ENCODE results near the gene SEC63. TPM values are rescaled to one million over a fixed set of nuclear protein-coding genes. Genes with fewer than 3 reads are reported as not detected.

Gene SEC63
- polyA plus RNA-seq, 1 of the 3 experiments (the other 2 are of a cell fraction): 13.2 TPM

- peaks cover 0 to 26% of the 10 kb centered on the region in 2 experiments; a peak in 3 of 4 replicates for H3K4me1 ChIP-seq (ENCODE audit: control insufficient read depth in 1 of 2, insufficient read depth in 2 of 2, low read depth in 1 of 2, low read length in 1 of 2)
- no peak overlapping the region for H3K4me3 ChIP-seq (ENCODE audit: low read depth in 2 of 2, low read length in 1 of 2)
- H3K36me3 ChIP-seq (replicated peaks in 1 of 2; ENCODE audit: control insufficient read depth in 1 of 2, insufficient read depth in 2 of 2, low read length in 1 of 2): no peaks in the 10 kb centered on the region
- CTCF ChIA-PET: interaction anchor here (1.0 to 4.1 kb wide), 3 partner anchors 28 to 107 kb away, joined by 3 to 24 read pairs (median 6); no protein-coding TSS in a partner anchor
- H4K20me1 ChIP-seq (ENCODE audit: insufficient read depth): no peaks in the 10 kb centered on the region
- peaks cover 8% of the 10 kb centered on the region; the same call in 1 of the 2 replicates for H3K27me3 ChIP-seq (ENCODE audit: insufficient read depth)
- H3K4me2 ChIP-seq: no peak overlapping the region
- H3K27ac ChIP-seq (ENCODE audit: low read depth in 2 of 2, low read length in 1 of 2): no peak overlapping the region
- no peaks in the 10 kb centered on the region for H3K79me2 ChIP-seq (ENCODE audit: insufficient read depth)
- no peak for DNase-seq
- TF ChIP-seq RXRA (IDR thresholded peaks at IDR 0.05; ENCODE audit: borderline replicate concordance, low read depth) (no peak), MXI1 (IDR thresholded peaks at IDR 0.05; ENCODE audit: low read depth, low read length) (0 out of 2 replicates have a peak, but pooled peaks have one; percentile 4), RCOR1 (IDR thresholded peaks at IDR 0.05; ENCODE audit: low read length) (no peak), JUND (IDR thresholded peaks at IDR 0.05) (no peak)
- H3K9ac ChIP-seq: no peak overlapping the region
- no peaks in the 10 kb centered on the region for H3F3A ChIP-seq (replicated peaks; ENCODE audit: insufficient read depth)
- WGBS (ENCODE audit: low lambda C conversion rate): 85% methylated on average over 2 of the region's 2 CpGs
- H2AFZ ChIP-seq (ENCODE audit: low read depth): no peak overlapping the region
- POLR2A ChIA-PET: no interaction called here
- no peaks in the 10 kb centered on the region for H3K9me3 ChIP-seq
- H3K9me2 ChIP-seq: no peaks in the 10 kb centered on the region
These were observed 138.8 kb downstream of the SEC63 start for GRCh38 chr6:107819217-107819616.

GRCh38 chr6:107818272-107818671 lies 139.7 kb downstream of the SEC63 start:
- Histone ChIP-seq H3K27me3 (ENCODE audit: insufficient read depth) (peaks cover 8% of the 10 kb centered on the region; the same call in 1 of the 2 replicates), H3K9me2 (no peaks in the 10 kb centered on the region), H3K79me2 (ENCODE audit: insufficient read depth) (no peaks in the 10 kb centered on the region), H3K4me3 (ENCODE audit: low read depth in 2 of 2, low read length in 1 of 2) (no peak overlapping the region), H3K9ac (no peak overlapping the region), H2AFZ (ENCODE audit: low read depth) (no peak overlapping the region), H4K20me1 (ENCODE audit: insufficient read depth) (no peaks in the 10 kb centered on the region), H3K9me3 (no peaks in the 10 kb centered on the region), H3K4me1 (ENCODE audit: control insufficient read depth in 1 of 2, insufficient read depth in 2 of 2, low read depth in 1 of 2, low read length in 1 of 2) (peaks cover 0 to 21% of the 10 kb centered on the region in 2 experiments; a peak in 3 of 4 replicates), H3K4me2 (no peak overlapping the region), H3K36me3 (replicated peaks in 1 of 2; ENCODE audit: control insufficient read depth in 1 of 2, insufficient read depth in 2 of 2, low read length in 1 of 2) (no peaks in the 10 kb centered on the region), H3F3A (replicated peaks; ENCODE audit: insufficient read depth) (no peaks in the 10 kb centered on the region), H3K27ac (ENCODE audit: low read depth in 2 of 2, low read length in 1 of 2) (no peak overlapping the region)
- 53% methylated on average over 1 of the region's 1 CpG for WGBS (ENCODE audit: low lambda C conversion rate)
- ChIA-PET CTCF (interaction anchor here (2.2 kb wide), 1 partner anchor 29 kb away, joined by 6 read pairs; no protein-coding TSS in a partner anchor), POLR2A (no interaction called here)
- TF ChIP-seq FOXM1 (IDR thresholded peaks at IDR 0.05; ENCODE audit: low read depth) (no peak), FOSL2 (IDR thresholded peaks at IDR 0.05; ENCODE audit: borderline replicate concordance, low read depth) (no peak), EZH2phosphoT487 (IDR thresholded peaks at IDR 0.05; ENCODE audit: borderline replicate concordance, low read depth) (no peak), YY1 (IDR thresholded peaks at IDR 0.05; ENCODE audit: low read depth) (no peak)
- TF ChIP-seq, protein P1, sequence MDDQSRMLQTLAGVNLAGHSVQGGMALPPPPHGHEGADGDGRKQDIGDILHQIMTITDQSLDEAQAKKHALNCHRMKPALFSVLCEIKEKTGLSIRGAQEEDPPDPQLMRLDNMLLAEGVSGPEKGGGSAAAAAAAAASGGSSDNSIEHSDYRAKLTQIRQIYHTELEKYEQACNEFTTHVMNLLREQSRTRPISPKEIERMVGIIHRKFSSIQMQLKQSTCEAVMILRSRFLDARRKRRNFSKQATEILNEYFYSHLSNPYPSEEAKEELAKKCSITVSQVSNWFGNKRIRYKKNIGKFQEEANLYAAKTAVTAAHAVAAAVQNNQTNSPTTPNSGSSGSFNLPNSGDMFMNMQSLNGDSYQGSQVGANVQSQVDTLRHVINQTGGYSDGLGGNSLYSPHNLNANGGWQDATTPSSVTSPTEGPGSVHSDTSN (IDR thresholded peaks at IDR 0.05): no peak
- DNase-seq: no peak

- Histone ChIP-seq H3K9ac (no peak overlapping the region), H3K79me2 (ENCODE audit: insufficient read depth) (no peaks in the 10 kb centered on the region), H4K20me1 (ENCODE audit: insufficient read depth) (no peaks in the 10 kb centered on the region), H3K4me1 (ENCODE audit: control insufficient read depth in 1 of 2, insufficient read depth in 2 of 2, low read depth in 1 of 2, low read length in 1 of 2) (peaks cover 0 to 18% of the 10 kb centered on the region in 2 experiments; a peak in 3 of 4 replicates), H3K4me3 (ENCODE audit: low read depth in 2 of 2, low read length in 1 of 2) (no peak overlapping the region), H3K27me3 (ENCODE audit: insufficient read depth) (peaks cover 3% of the 10 kb centered on the region; the same call in 1 of the 2 replicates), H2AFZ (ENCODE audit: low read depth) (no peak overlapping the region), H3F3A (replicated peaks; ENCODE audit: insufficient read depth) (no peaks in the 10 kb centered on the region), H3K27ac (ENCODE audit: low read depth in 2 of 2, low read length in 1 of 2) (no peak overlapping the region), H3K4me2 (no peak overlapping the region), H3K36me3 (replicated peaks in 1 of 2; ENCODE audit: control insufficient read depth in 1 of 2, insufficient read depth in 2 of 2, low read length in 1 of 2) (no peaks in the 10 kb centered on the region), H3K9me2 (no peaks in the 10 kb centered on the region), H3K9me3 (no peaks in the 10 kb centered on the region)
- CTCF ChIA-PET: interaction anchor here (0.9 to 2.2 kb wide), 2 partner anchors 13 to 29 kb away, joined by 3 to 6 read pairs; no protein-coding TSS in a partner anchor
- POLR2A ChIA-PET: no interaction called here
- 47% methylated on average over 4 of the region's 4 CpGs for WGBS (ENCODE audit: low lambda C conversion rate)
- TF ChIP-seq RXRA (IDR thresholded peaks at IDR 0.05; ENCODE audit: borderline replicate concordance, low read depth): no peak
- no peak for TF ChIP-seq JUND (IDR thresholded peaks at IDR 0.05)
- no peak for TF ChIP-seq MXI1 (IDR thresholded peaks at IDR 0.05; ENCODE audit: low read depth, low read length)
- TF ChIP-seq, protein P2, sequence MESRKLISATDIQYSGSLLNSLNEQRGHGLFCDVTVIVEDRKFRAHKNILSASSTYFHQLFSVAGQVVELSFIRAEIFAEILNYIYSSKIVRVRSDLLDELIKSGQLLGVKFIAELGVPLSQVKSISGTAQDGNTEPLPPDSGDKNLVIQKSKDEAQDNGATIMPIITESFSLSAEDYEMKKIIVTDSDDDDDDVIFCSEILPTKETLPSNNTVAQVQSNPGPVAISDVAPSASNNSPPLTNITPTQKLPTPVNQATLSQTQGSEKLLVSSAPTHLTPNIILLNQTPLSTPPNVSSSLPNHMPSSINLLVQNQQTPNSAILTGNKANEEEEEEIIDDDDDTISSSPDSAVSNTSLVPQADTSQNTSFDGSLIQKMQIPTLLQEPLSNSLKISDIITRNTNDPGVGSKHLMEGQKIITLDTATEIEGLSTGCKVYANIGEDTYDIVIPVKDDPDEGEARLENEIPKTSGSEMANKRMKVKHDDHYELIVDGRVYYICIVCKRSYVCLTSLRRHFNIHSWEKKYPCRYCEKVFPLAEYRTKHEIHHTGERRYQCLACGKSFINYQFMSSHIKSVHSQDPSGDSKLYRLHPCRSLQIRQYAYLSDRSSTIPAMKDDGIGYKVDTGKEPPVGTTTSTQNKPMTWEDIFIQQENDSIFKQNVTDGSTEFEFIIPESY (IDR thresholded peaks at IDR 0.05; ENCODE audit: borderline replicate concordance, low read depth): no peak
- TF ChIP-seq SIN3A (IDR thresholded peaks at IDR 0.05; ENCODE audit: borderline replicate concordance, low read depth, low read length): no peak
- no peak for TF ChIP-seq EZH2phosphoT487 (IDR thresholded peaks at IDR 0.05; ENCODE audit: borderline replicate concordance, low read depth)
- no peak for TF ChIP-seq POLR2AphosphoS5 (IDR thresholded peaks at IDR 0.05; ENCODE audit: low read depth, low read length)
- no peak for TF ChIP-seq MAX (IDR thresholded peaks at IDR 0.05; ENCODE audit: low read depth)
- TF ChIP-seq RCOR1 (IDR thresholded peaks at IDR 0.05; ENCODE audit: low read length): no peak
- TF ChIP-seq CHD2 (IDR thresholded peaks at IDR 0.05; ENCODE audit: low read length, partially characterized antibody): no peak
- no peak for TF ChIP-seq FOXJ3 (CRISPR knock-in tag; IDR thresholded peaks at IDR 0.05)
- no peak for TF ChIP-seq NFIC (IDR thresholded peaks at IDR 0.05; ENCODE audit: borderline replicate concordance)
- no peak for TF ChIP-seq TCF12 (IDR thresholded peaks at IDR 0.05)
- TF ChIP-seq ELF1 (IDR thresholded peaks at IDR 0.05): no peak
- no peak for TF ChIP-seq TAF1 (IDR thresholded peaks at IDR 0.05; ENCODE audit: borderline replicate concordance, low read depth, low read length)
- no peak for DNase-seq
These were observed 140.2 kb downstream of the SEC63 start for GRCh38 chr6:107817784-107818183.

Data from SK-N-SH (cell line).